Liver (tissue), 9 donors: ENCODE results near the gene IRF2. TPM values are rescaled to one million over a fixed set of nuclear protein-coding genes. Genes with fewer than 3 reads are reported as not detected.
"Not testable (repeated sequence)": the region's sequence is repeated elsewhere in the genome, so short reads cannot be mapped to it uniquely, and the experiment has no call there.

Source experiments
- DNase-seq: peaks from one replicate; pipeline ENCODE4 v3.0.0-alpha.2; 2017; ENCODE audit warnings: low spot score
- H3K27ac ChIP-seq, 2 donors: one replicate each; pipeline ENCODE4 v1.7.0; 2013; ENCODE audit warnings: inconsistent platforms in 2 of 2, low read length in 2 of 2, control low read depth in 1 of 2, low read depth in 1 of 2, mild to moderate bottlenecking in 1 of 2
- H3K27me3 ChIP-seq, 4 donors: one replicate each; pipeline versions ENCODE4 v1.6.1 to v1.7.0; 2013; ENCODE audit warnings: low read length in 3 of 4, inconsistent platforms in 1 of 4, mild to moderate bottlenecking in 1 of 4, moderate library complexity in 1 of 4; ENCODE audit not compliant: control insufficient read depth in 4 of 4, insufficient read depth in 4 of 4
- H3K36me3 ChIP-seq, 4 donors: one replicate each; pipeline versions ENCODE4 v1.6.1 to v1.7.0; 2013; ENCODE audit warnings: low read length in 3 of 4, mild to moderate bottlenecking in 3 of 4, low read depth in 1 of 4, moderate library complexity in 1 of 4; ENCODE audit not compliant: control insufficient read depth in 4 of 4, insufficient read depth in 3 of 4
- H3K4me1 ChIP-seq, 4 donors: one replicate each; pipeline versions ENCODE4 v1.6.1 to v1.7.0; 2013; ENCODE audit warnings: low read length in 3 of 4, mild to moderate bottlenecking in 3 of 4, moderate library complexity in 1 of 4; ENCODE audit not compliant: control insufficient read depth in 4 of 4, insufficient read depth in 4 of 4
- H3K4me3 ChIP-seq, 3 donors: one replicate each; pipeline versions ENCODE4 v1.6.1 to v1.7.0; 2013; ENCODE audit warnings: low read length in 3 of 3, control low read depth in 1 of 3, low read depth in 1 of 3, mild to moderate bottlenecking in 1 of 3
- H3K9ac ChIP-seq, 2 donors: one replicate each; pipeline ENCODE4 v1.7.0; 2013; ENCODE audit warnings: low read length in 2 of 2, mild to moderate bottlenecking in 2 of 2, moderate library complexity in 2 of 2, control low read depth in 1 of 2, low read depth in 1 of 2
- H3K9me3 ChIP-seq, 4 donors: one replicate each; pipeline versions ENCODE4 v1.6.1 to v1.7.0; 2013; ENCODE audit warnings: low read length in 3 of 4; ENCODE audit not compliant: control insufficient read depth in 4 of 4
- CTCF ChIP-seq: fragments of 150-350 bp; IDR thresholded peaks from 2 replicates; pipeline ENCODE4 v1.5.1; 2017; ENCODE audit warnings: improper control_type of control experiment, low read depth, low read length; ENCODE audit not compliant: missing input control
- HNF4A ChIP-seq, 2 donors: conservative IDR thresholded peaks; 2 replicates each; pipeline ENCODE4 v1.6.1; 2016; ENCODE audit warnings: antibody characterized with exemption in 2 of 2, mild to moderate bottlenecking in 2 of 2
- NR2F2 ChIP-seq: IDR thresholded peaks from 2 replicates; pipeline ENCODE4 v1.6.1; 2016; ENCODE audit warnings: antibody characterized with exemption
- RAD21 ChIP-seq, 2 donors: IDR thresholded peaks; 2 replicates each; pipeline ENCODE4 v1.6.1; 2016; ENCODE audit warnings: antibody characterized with exemption in 2 of 2, mild to moderate bottlenecking in 2 of 2
- RXRA ChIP-seq, 2 donors: IDR thresholded peaks; 2 replicates each; pipeline ENCODE4 v1.6.1; 2017 to 2018; ENCODE audit warnings: antibody characterized with exemption in 2 of 2, mild to moderate bottlenecking in 1 of 2
- SP1 ChIP-seq: IDR thresholded peaks from 2 replicates; pipeline ENCODE4 v1.6.1; 2018; ENCODE audit warnings: antibody characterized with exemption, mild to moderate bottlenecking
- YY1 ChIP-seq: IDR thresholded peaks from 2 replicates; pipeline ENCODE4 v1.6.1; 2016; ENCODE audit warnings: antibody characterized with exemption, mild to moderate bottlenecking
- WGBS: extraction: QIAGEN DNeasy Blood & Tissue Kit; methylation state at CpG from one replicate; pipeline ENCODE4 v1.1.7; 2013; 5-methylcytosine and 5-hydroxymethylcytosine counted together
- polyA plus RNA-seq, 2 donors: library from polyadenylated mRNA; stranded (reverse) in 1 of 2; unstranded in 1 of 2; fragments of 200-250 nt in 1 of 2; fragments of >200 nt in 1 of 2; fragmentation: Nextera tagmentation in 1 of 2; extraction: Ambion mirVana in 1 of 2; gene quantifications; one replicate each; pipeline versions ENCODE4 v1.2.1 to v1.2.3, GENCODE V29; 2013 to 2015
- total RNA-seq, 2 donors: library from RNA; depleted of rRNA; stranded (reverse); fragments of >200 nt; gene quantifications; one replicate each; pipeline ENCODE4 v1.2.3, GENCODE V29; 2014
- TF ChIP-seq, protein P1 (sequence below): IDR thresholded peaks from 2 replicates; pipeline ENCODE4 v1.6.1; 2016; ENCODE audit warnings: antibody characterized with exemption, mild to moderate bottlenecking
- TF ChIP-seq, protein P2 (sequence below): IDR thresholded peaks from 2 replicates; pipeline ENCODE4 v1.6.1; 2016; ENCODE audit warnings: antibody characterized with exemption
- TF ChIP-seq, protein P3 (sequence below): IDR thresholded peaks from 2 replicates; pipeline ENCODE4 v1.6.1; 2016; ENCODE audit warnings: antibody characterized with exemption
- donor health status: healthy.
- donor health status: healthy.
- donor health status: healthy.
- donor health status: healthy.
- donor health status: healthy.

The IRF2 gene
- total and polyA plus RNA-seq, 4 donors = 12.9 to 25.5 (median 22.2) TPM

- TF ChIP-seq, protein P1, sequence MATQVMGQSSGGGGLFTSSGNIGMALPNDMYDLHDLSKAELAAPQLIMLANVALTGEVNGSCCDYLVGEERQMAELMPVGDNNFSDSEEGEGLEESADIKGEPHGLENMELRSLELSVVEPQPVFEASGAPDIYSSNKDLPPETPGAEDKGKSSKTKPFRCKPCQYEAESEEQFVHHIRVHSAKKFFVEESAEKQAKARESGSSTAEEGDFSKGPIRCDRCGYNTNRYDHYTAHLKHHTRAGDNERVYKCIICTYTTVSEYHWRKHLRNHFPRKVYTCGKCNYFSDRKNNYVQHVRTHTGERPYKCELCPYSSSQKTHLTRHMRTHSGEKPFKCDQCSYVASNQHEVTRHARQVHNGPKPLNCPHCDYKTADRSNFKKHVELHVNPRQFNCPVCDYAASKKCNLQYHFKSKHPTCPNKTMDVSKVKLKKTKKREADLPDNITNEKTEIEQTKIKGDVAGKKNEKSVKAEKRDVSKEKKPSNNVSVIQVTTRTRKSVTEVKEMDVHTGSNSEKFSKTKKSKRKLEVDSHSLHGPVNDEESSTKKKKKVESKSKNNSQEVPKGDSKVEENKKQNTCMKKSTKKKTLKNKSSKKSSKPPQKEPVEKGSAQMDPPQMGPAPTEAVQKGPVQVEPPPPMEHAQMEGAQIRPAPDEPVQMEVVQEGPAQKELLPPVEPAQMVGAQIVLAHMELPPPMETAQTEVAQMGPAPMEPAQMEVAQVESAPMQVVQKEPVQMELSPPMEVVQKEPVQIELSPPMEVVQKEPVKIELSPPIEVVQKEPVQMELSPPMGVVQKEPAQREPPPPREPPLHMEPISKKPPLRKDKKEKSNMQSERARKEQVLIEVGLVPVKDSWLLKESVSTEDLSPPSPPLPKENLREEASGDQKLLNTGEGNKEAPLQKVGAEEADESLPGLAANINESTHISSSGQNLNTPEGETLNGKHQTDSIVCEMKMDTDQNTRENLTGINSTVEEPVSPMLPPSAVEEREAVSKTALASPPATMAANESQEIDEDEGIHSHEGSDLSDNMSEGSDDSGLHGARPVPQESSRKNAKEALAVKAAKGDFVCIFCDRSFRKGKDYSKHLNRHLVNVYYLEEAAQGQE = peak; percentile 39
- TF ChIP-seq NR2F2 (no peak), SP1 (peak; percentile 76)
Observed at GRCh38 chr4:184382189-184382846, 92.0 kb downstream of the IRF2 start (continued).

DNA sequence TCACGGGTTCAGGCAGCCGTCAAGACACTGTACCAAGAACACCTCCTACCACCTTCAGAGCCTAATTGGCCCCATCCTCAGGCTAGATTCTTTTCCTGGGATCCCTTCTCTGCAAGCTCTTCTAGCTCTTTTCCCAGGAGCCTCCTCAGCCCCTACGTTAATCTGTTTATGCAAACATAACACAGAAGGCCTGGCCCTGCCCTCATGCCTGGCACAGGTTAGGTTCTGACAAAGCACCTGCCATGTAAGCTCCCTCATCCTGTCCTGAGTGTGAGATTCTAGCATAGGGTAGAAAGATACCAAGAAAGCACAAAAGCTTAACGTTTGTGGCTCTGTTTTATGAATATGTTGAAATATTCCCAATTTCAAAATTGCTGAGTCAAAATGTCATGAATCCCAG, 93.6 kb downstream of the IRF2 start:
- 51% methylated on average over 4 of the region's 4 CpGs for WGBS
- Histone ChIP-seq H3K4me1 (peaks cover 8 to 56% (median 41%) of the 10 kb centered on the region in 4 donors), H3K9ac (no peak overlapping the region), H3K4me3 (peak overlapping the region; percentile 10 to 48 (median 46)), H3K27ac (peak overlapping the region; percentile 88 to 96), H3K9me3 (no peaks in the 10 kb centered on the region), H3K36me3 (peaks cover 0 to 6% (median 2%) of the 10 kb centered on the region in 4 donors), H3K27me3 (no peaks in the 10 kb centered on the region)
- no peak for DNase-seq
- TF ChIP-seq, protein P2, sequence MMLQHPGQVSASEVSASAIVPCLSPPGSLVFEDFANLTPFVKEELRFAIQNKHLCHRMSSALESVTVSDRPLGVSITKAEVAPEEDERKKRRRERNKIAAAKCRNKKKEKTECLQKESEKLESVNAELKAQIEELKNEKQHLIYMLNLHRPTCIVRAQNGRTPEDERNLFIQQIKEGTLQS = peak; percentile 21
- TF ChIP-seq CTCF (no peak), HNF4A (conservative IDR thresholded peaks at IDR 0.05) (peak in 1 of 2 donors; percentile 26), NR2F2 (no peak), YY1 (peak; percentile 52), RXRA (IDR thresholded peaks at IDR 0.05) (peak in 1 of 2 donors; percentile 29), RAD21 (IDR thresholded peaks at IDR 0.05) (peak in 1 of 2 donors; percentile 33)
- TF ChIP-seq, protein P3, sequence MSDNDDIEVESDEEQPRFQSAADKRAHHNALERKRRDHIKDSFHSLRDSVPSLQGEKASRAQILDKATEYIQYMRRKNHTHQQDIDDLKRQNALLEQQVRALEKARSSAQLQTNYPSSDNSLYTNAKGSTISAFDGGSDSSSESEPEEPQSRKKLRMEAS = peak; percentile 90

DNA sequence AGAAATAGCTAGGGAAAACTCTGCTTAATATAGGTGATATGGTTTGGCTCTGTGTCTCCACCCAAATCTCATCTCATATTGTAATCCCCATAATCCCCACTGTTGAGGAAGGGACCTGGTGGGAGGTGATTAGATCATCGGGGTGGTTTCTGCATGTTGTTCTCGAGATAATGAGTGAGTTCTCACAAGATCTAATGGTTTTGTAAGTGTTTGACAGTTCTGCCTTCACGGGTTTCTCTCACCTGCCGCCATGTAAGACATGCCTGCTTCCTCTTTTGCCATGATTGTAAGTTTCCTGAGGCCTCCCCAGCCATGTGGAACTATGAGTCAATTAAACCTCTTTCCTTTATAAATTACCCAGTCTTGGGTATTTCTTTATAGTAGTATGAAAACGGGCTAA, 94.1 kb downstream of the IRF2 start:
- H3K27ac ChIP-seq = peak overlapping the region in 1 of 2 donors; percentile 96
- DNase-seq, H3K36me3 ChIP-seq, H3K9me3 ChIP-seq, H3K27me3 ChIP-seq, H3K9ac ChIP-seq: not testable (repeated sequence)
- 94% methylated on average over 5 of the region's 5 CpGs for WGBS
- peaks cover 8 to 51% (median 36%) of the 10 kb centered on the region in 4 donors for H3K4me1 ChIP-seq
- H3K4me3 ChIP-seq = peak overlapping the region in 1 of 3 donors; percentile 48
